Fibroblast of the aortic adventitia (primary cell): ENCODE results near the gene ITPK1. TPM values are rescaled to one million over a fixed set of nuclear protein-coding genes. Genes with fewer than 3 reads are reported as not detected.

ENCODE experiments used
- DNase-seq: peaks from one replicate; pipeline ENCODE4 v3.0.0-alpha.2; 2010; ENCODE audit warnings: low read depth
- H3K4me3 ChIP-seq: 2 replicates; pipeline ENCODE4 v1.5.1; 2011; ENCODE audit warnings: low read depth, mild to moderate bottlenecking, control low read depth, low read length, moderate library complexity
- CTCF ChIP-seq: IDR thresholded peaks from 2 replicates; pipeline ENCODE4 v1.5.1; 2011; ENCODE audit warnings: mild to moderate bottlenecking, low read length, control low read depth, inconsistent platforms; ENCODE audit not compliant: insufficient read depth
- total RNA-seq: library from RNA; depleted of rRNA; stranded (reverse); fragments of >200 nt; gene quantifications from 2 replicates; pipeline ENCODE4 v1.2.3, GENCODE V29; 2012; ENCODE audit warnings: low replicate concordance

ITPK1 gene
- total RNA-seq, 1 donor: 20.1 TPM

- DNase-seq: no peak
- TF ChIP-seq CTCF: no peak
- no peak overlapping the region for H3K4me3 ChIP-seq
These were observed 151.3 kb downstream of the ITPK1 start for GRCh38 chr14:92964124-92965109.

- no peak overlapping the region for H3K4me3 ChIP-seq
- TF ChIP-seq CTCF: no peak
- no peak for DNase-seq
These were observed 152.2 kb downstream of the ITPK1 start for GRCh38 chr14:92963301-92964123.

- DNase-seq: no peak
- TF ChIP-seq CTCF: no peak
- no peak overlapping the region for H3K4me3 ChIP-seq
These were observed 153.0 kb downstream of the ITPK1 start for GRCh38 chr14:92962831-92963095.

GRCh38 chr14:92962031-92962830 lies 153.5 kb downstream of the ITPK1 start:
- H3K4me3 ChIP-seq: no peak overlapping the region
- no peak for DNase-seq

GRCh38 chr14:92961567-92961855 lies 154.2 kb downstream of the ITPK1 start:
- no peak overlapping the region for H3K4me3 ChIP-seq
- DNase-seq: no peak
- TF ChIP-seq CTCF: no peak

More at GRCh38 chr14:92962031-92962830, 153.5 kb downstream of the ITPK1 start:
- no peak for TF ChIP-seq CTCF

- no peak overlapping the region for H3K4me3 ChIP-seq
- no peak for TF ChIP-seq CTCF
- DNase-seq: peak; percentile 39
These were observed 154.8 kb downstream of the ITPK1 start for GRCh38 chr14:92960706-92961566.
